Astrocyte (in vitro differentiated cells and primary cell): ENCODE results near the gene WDR35. TPM values are rescaled to one million over a fixed set of nuclear protein-coding genes. Genes with fewer than 3 reads are reported as not detected.

Experiments used
- DNase-seq: peaks from one replicate; pipeline ENCODE4 v3.0.0-alpha.2; 2010; ENCODE audit warnings: low read depth
- FAIRE-seq: peaks from 2 replicates; lab custom pipeline; 2011; peaks lifted over from hg19 to GRCh38; lab: Jason Lieb, UNC
- H2AFZ ChIP-seq: 2 replicates; pipeline ENCODE4 v1.6.0; 2012; ENCODE audit warnings: low read depth, low read length, inconsistent platforms
- H3K27ac ChIP-seq: 2 replicates; pipeline ENCODE4 v1.5.1; 2011; ENCODE audit warnings: low read depth, low read length, inconsistent platforms
- H3K27me3 ChIP-seq: 2 replicates; pipeline ENCODE4 v1.6.0; 2011; ENCODE audit warnings: low read length, inconsistent platforms; ENCODE audit not compliant: insufficient read depth
- H3K36me3 ChIP-seq: 2 replicates; pipeline ENCODE4 v1.5.1; 2011; ENCODE audit warnings: low read length, inconsistent platforms; ENCODE audit not compliant: insufficient read depth
- H3K4me1 ChIP-seq: 2 replicates; pipeline ENCODE4 v1.5.1; 2011; ENCODE audit warnings: low read length, inconsistent platforms; ENCODE audit not compliant: insufficient read depth
- H3K4me2 ChIP-seq: 2 replicates; pipeline ENCODE4 v1.6.0; 2012; ENCODE audit warnings: low read length, inconsistent platforms
- H3K4me3 ChIP-seq: 2 replicates; pipeline ENCODE4 v1.5.1; 2011; ENCODE audit warnings: low read depth, mild to moderate bottlenecking, low read length, inconsistent platforms; ENCODE audit not compliant: insufficient read depth
- H3K79me2 ChIP-seq: 2 replicates; pipeline ENCODE4 v1.6.0; 2012; ENCODE audit warnings: mild to moderate bottlenecking, low read length, inconsistent platforms; ENCODE audit not compliant: insufficient read depth
- H3K9ac ChIP-seq: 2 replicates; pipeline ENCODE4 v1.6.0; 2012; ENCODE audit warnings: mild to moderate bottlenecking, low read length, inconsistent platforms
- H3K9me3 ChIP-seq: 2 replicates; pipeline ENCODE4 v1.5.1; 2012; ENCODE audit warnings: low read depth, mild to moderate bottlenecking, low read length, inconsistent platforms; ENCODE audit not compliant: insufficient read depth
- H4K20me1 ChIP-seq: 2 replicates; pipeline ENCODE4 v1.6.0; 2012; ENCODE audit warnings: low read length, inconsistent platforms; ENCODE audit not compliant: insufficient read depth
- H3K27ac Mint-ChIP-seq: one replicate; pipeline ENCODE4 v1.8.0; 2021; ENCODE audit warnings: mild to moderate bottlenecking, mixed read lengths; ENCODE audit not compliant: unreplicated experiment
- H3K27me3 Mint-ChIP-seq: one replicate; pipeline ENCODE4 v1.8.0; 2021; ENCODE audit warnings: low read depth, mixed read lengths; ENCODE audit not compliant: unreplicated experiment
- H3K36me3 Mint-ChIP-seq: one replicate; pipeline ENCODE4 v1.8.0; 2021; ENCODE audit warnings: low read depth, mixed read lengths; ENCODE audit not compliant: unreplicated experiment
- H3K4me1 Mint-ChIP-seq: one replicate; pipeline ENCODE4 v1.8.0; 2021; ENCODE audit warnings: low read depth, mixed read lengths; ENCODE audit not compliant: unreplicated experiment
- H3K4me3 Mint-ChIP-seq: one replicate; pipeline ENCODE4 v1.8.0; 2021; ENCODE audit warnings: mild to moderate bottlenecking, moderate library complexity, mixed read lengths; ENCODE audit not compliant: unreplicated experiment
- H3K9me3 Mint-ChIP-seq: one replicate; pipeline ENCODE4 v1.8.0; 2021; ENCODE audit warnings: mild to moderate bottlenecking, mixed read lengths; ENCODE audit not compliant: unreplicated experiment
- CTCF ChIP-seq: IDR thresholded peaks from 2 replicates; pipeline ENCODE4 v1.5.1; 2011; ENCODE audit warnings: low read depth, mild to moderate bottlenecking, inconsistent platforms, low read length, moderate library complexity; ENCODE audit not compliant: insufficient read depth
- EZH2 ChIP-seq: IDR thresholded peaks from 2 replicates; pipeline ENCODE4 v1.6.1; 2012; ENCODE audit warnings: mild to moderate bottlenecking, low read length, inconsistent platforms; ENCODE audit not compliant: insufficient read depth
- total RNA-seq: library from RNA; stranded (reverse); gene quantifications from 2 replicates; pipeline ENCODE4 v1.2.1, GENCODE V29; 2021

WDR35 gene
- total RNA-seq, 1 donor from 2014 or later = 9.6 TPM

- Mint-ChIP-seq H3K4me1 (peaks cover 6% of the 10 kb centered on the region), H3K4me3 (no peak overlapping the region), H3K27ac (no peak overlapping the region), H3K36me3 (peaks cover 12% of the 10 kb centered on the region), H3K27me3 (no peaks in the 10 kb centered on the region), H3K9me3 (peaks cover 4% of the 10 kb centered on the region)
- Histone ChIP-seq H3K27ac (no peak overlapping the region), H3K4me1 (peaks cover 7% of the 10 kb centered on the region), H3K4me2 (no peak overlapping the region), H2AFZ (no peak overlapping the region), H4K20me1 (no peaks in the 10 kb centered on the region), H3K27me3 (peaks cover 5% of the 10 kb centered on the region), H3K9ac (no peak overlapping the region), H3K79me2 (no peaks in the 10 kb centered on the region), H3K9me3 (no peaks in the 10 kb centered on the region), H3K36me3 (no peaks in the 10 kb centered on the region), H3K4me3 (no peak overlapping the region)
- DNase-seq (no peak), FAIRE-seq (no peak)
- no peak for TF ChIP-seq EZH2
- TF ChIP-seq CTCF = no peak
These were observed 73.4 kb downstream of the WDR35 start for GRCh38 chr2:19916385-19916950.

GRCh38 chr2:19914266-19914975 lies 75.5 kb downstream of the WDR35 start:
- Mint-ChIP-seq H3K9me3 (peaks cover 4% of the 10 kb centered on the region), H3K4me3 (no peak overlapping the region), H3K27me3 (no peaks in the 10 kb centered on the region), H3K36me3 (peaks cover 6% of the 10 kb centered on the region), H3K4me1 (peaks cover 13% of the 10 kb centered on the region), H3K27ac (no peak overlapping the region)
- FAIRE-seq (no peak), DNase-seq (no peak)
- no peaks in the 10 kb centered on the region for H3K79me2 ChIP-seq
- H3K9ac ChIP-seq = no peak overlapping the region
- peaks cover 5% of the 10 kb centered on the region for H3K27me3 ChIP-seq
- no peak for TF ChIP-seq EZH2
- no peak for TF ChIP-seq CTCF
- no peak overlapping the region for H3K4me2 ChIP-seq
- H3K36me3 ChIP-seq = no peaks in the 10 kb centered on the region
- no peaks in the 10 kb centered on the region for H3K9me3 ChIP-seq
- no peak overlapping the region for H3K4me3 ChIP-seq
- H4K20me1 ChIP-seq = peaks cover 6% of the 10 kb centered on the region
- H3K4me1 ChIP-seq = peaks cover 13% of the 10 kb centered on the region
- no peak overlapping the region for H3K27ac ChIP-seq
- H2AFZ ChIP-seq = no peak overlapping the region
